IPS-NIHi7 (cell line): ENCODE measurements around the gene ZNF799.
"Not testable (repeated sequence)": the region's sequence is repeated elsewhere in the genome, so short reads cannot be mapped to it uniquely, and the experiment has no call there.

Source experiments
- DNase-seq: peaks from one replicate; pipeline ENCODE4 v3.0.0; 2012; ENCODE audit warnings: mixed read lengths; ENCODE audit errors: extremely low spot score

The ZNF799 gene

GRCh38 chr19:12400633-12401502 lies at the start of gene ZNF799:
ZNF799 (minus strand) TSS chr19:12401271; CDS start chr19:12401070, 201 bp downstream.
- peak; percentile 81 for DNase-seq

- no peak for DNase-seq
Measured at GRCh38 chr19:12450844-12451243, 49.8 kb upstream of the ZNF799 start.

GRCh38 chr19:12448808-12449207 lies 47.7 kb upstream of the ZNF799 start:
- no peak for DNase-seq

- peak; percentile 89 for DNase-seq
Measured at GRCh38 chr19:12440541-12441316, 39.7 kb upstream of the ZNF799 start, which contains the start of gene ZNF443. ZNF443 (minus strand) TSS chr19:12441021; CDS start chr19:12440914, 107 bp downstream.

- peak; percentile 13 for DNase-seq
Measured at GRCh38 chr19:12439686-12440540, 38.8 kb upstream of the ZNF799 start.

- not testable (repeated sequence) for DNase-seq
Measured at GRCh38 chr19:12430726-12431299, 29.7 kb upstream of the ZNF799 start.

GRCh38 chr19:12425888-12426274 lies 24.8 kb upstream of the ZNF799 start:
- no peak for DNase-seq

GRCh38 chr19:12425236-12425887 lies 24.3 kb upstream of the ZNF799 start:
- no peak for DNase-seq

GRCh38 chr19:12417273-12417672 lies 16.2 kb upstream of the ZNF799 start:
- DNase-seq = not testable (repeated sequence)

GRCh38 chr19:12411893-12412292 lies 10.8 kb upstream of the ZNF799 start:
- DNase-seq = no peak

GRCh38 chr19:12399901-12400632 lies 1.0 kb downstream of the ZNF799 start:
- DNase-seq = peak; percentile 25

GRCh38 chr19:12391148-12391547 lies 9.9 kb downstream of the ZNF799 start:
- not testable (repeated sequence) for DNase-seq

GRCh38 chr19:12386365-12386764 lies 14.7 kb downstream of the ZNF799 start:
- not testable (repeated sequence) for DNase-seq

GRCh38 chr19:12380444-12380737 lies 20.7 kb downstream of the ZNF799 start:
- DNase-seq = no peak

GRCh38 chr19:12379732-12380443 lies 21.2 kb downstream of the ZNF799 start:
- DNase-seq = no peak

GRCh38 chr19:12374026-12374425 lies 27.0 kb downstream of the ZNF799 start:
- DNase-seq = no peak

- DNase-seq = peak; percentile 98
Measured at GRCh38 chr19:12365236-12366162, 35.6 kb downstream of the ZNF799 start, which contains the start of gene ZNF442. ZNF442 (minus strand) TSS chr19:12365683; CDS start chr19:12363631, 2,052 bp downstream.
